ENCODE measurements around the gene AARSD1.

DNA sequence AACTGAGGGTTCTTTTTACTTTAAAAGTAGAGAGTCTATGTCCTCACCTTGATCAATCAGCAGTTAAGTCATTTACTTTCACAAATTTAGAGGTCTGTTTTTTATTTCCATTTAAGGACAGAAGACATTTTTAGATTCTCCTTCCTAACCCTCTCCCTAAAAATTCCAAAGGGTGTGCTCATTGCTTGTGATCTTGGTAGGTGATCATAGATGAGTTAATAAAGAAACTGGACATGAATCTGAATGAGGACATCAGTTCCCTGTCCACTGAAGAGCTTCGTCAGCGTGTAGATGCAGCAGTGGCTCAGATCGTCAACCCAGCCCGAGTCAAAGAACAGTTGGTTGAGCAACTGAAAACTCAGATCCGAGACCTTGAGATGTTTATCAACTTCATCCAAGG is 24.9 kb upstream of the AARSD1 start:
- TF ChIP-seq, protein P1, sequence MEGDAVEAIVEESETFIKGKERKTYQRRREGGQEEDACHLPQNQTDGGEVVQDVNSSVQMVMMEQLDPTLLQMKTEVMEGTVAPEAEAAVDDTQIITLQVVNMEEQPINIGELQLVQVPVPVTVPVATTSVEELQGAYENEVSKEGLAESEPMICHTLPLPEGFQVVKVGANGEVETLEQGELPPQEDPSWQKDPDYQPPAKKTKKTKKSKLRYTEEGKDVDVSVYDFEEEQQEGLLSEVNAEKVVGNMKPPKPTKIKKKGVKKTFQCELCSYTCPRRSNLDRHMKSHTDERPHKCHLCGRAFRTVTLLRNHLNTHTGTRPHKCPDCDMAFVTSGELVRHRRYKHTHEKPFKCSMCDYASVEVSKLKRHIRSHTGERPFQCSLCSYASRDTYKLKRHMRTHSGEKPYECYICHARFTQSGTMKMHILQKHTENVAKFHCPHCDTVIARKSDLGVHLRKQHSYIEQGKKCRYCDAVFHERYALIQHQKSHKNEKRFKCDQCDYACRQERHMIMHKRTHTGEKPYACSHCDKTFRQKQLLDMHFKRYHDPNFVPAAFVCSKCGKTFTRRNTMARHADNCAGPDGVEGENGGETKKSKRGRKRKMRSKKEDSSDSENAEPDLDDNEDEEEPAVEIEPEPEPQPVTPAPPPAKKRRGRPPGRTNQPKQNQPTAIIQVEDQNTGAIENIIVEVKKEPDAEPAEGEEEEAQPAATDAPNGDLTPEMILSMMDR (IDR thresholded peaks at IDR 0.05) = no peak
- no peak for TF ChIP-seq POLR2AphosphoS5 (IDR thresholded peaks at IDR 0.05; ENCODE audit: low read depth, low read length)
- TF ChIP-seq TCF7L2 (IDR thresholded peaks at IDR 0.05; ENCODE audit: low read depth, low read length) = no peak
- TF ChIP-seq SIN3A (IDR thresholded peaks at IDR 0.05; ENCODE audit: borderline replicate concordance, insufficient read depth, low read depth, low read length) = no peak

All from Panc1 (cell line).